HG03103 (cell line): ENCODE measurements around the gene FUBP3.

Experiments
- ATAC-seq: cut with Tn5 transposase; IDR thresholded peaks from one replicate; pipeline ENCODE4 v1.9.1; 2021; ENCODE audit warnings: low read depth; ENCODE audit not compliant: unreplicated experiment

FUBP3 gene

GRCh38 chr9:130578865-130579737, at the start of gene FUBP3:
TSS of gene FUBP3 (plus strand) at chr9:130579577. CDS start at chr9:130579681, 104 bp downstream.
- peak; percentile 84 for ATAC-seq

GRCh38 chr9:130530938-130531337, 48.4 kb upstream of the FUBP3 start:
- ATAC-seq, result no peak

- ATAC-seq, result no peak
Measured at GRCh38 chr9:130531670-130532069, 47.7 kb upstream of the FUBP3 start.

- no peak for ATAC-seq
Measured at GRCh38 chr9:130532426-130533080, 46.8 kb upstream of the FUBP3 start.

- ATAC-seq, result no peak
Measured at GRCh38 chr9:130535818-130536521, 43.4 kb upstream of the FUBP3 start.

- no peak for ATAC-seq
Measured at GRCh38 chr9:130536701-130537107, 42.7 kb upstream of the FUBP3 start.

- ATAC-seq, result no peak
Measured at GRCh38 chr9:130537346-130538050, 41.9 kb upstream of the FUBP3 start.

- no peak for ATAC-seq
Measured at GRCh38 chr9:130539420-130540223, 39.8 kb upstream of the FUBP3 start.

GRCh38 chr9:130541533-130541932, 37.8 kb upstream of the FUBP3 start:
- ATAC-seq, result no peak

- ATAC-seq, result no peak
Measured at GRCh38 chr9:130542038-130542437, 37.3 kb upstream of the FUBP3 start.

- no peak for ATAC-seq
Measured at GRCh38 chr9:130542457-130543228, 36.7 kb upstream of the FUBP3 start.

- no peak for ATAC-seq
Measured at GRCh38 chr9:130543368-130543767, 36.0 kb upstream of the FUBP3 start.

GRCh38 chr9:130543859-130544258, 35.5 kb upstream of the FUBP3 start:
- no peak for ATAC-seq

GRCh38 chr9:130544364-130544763, 35.0 kb upstream of the FUBP3 start:
- ATAC-seq, result no peak

- ATAC-seq, result no peak
Measured at GRCh38 chr9:130548103-130548502, 31.3 kb upstream of the FUBP3 start.

- no peak for ATAC-seq
Measured at GRCh38 chr9:130549093-130549735, 30.2 kb upstream of the FUBP3 start.

- ATAC-seq, result no peak
Measured at GRCh38 chr9:130554606-130555005, 24.8 kb upstream of the FUBP3 start.

- no peak for ATAC-seq
Measured at GRCh38 chr9:130555061-130555460, 24.3 kb upstream of the FUBP3 start.

- no peak for ATAC-seq
Measured at GRCh38 chr9:130555968-130556367, 23.4 kb upstream of the FUBP3 start.
